ENCODE measurements around the gene CTSA.
A peak's percentile ranks its signal among the peaks of the same experiment; 100 is the strongest.

Gene CTSA

GRCh38 chr20:45890985-45891983 lies at the start of gene CTSA, which contains the start of gene NEURL2:
Gene CTSA, plus strand, starts transcription at chr20:45891335. Its CDS starts 234 bp downstream, at chr20:45891569.
Gene NEURL2, minus strand, starts transcription at chr20:45891208. Its CDS starts 217 bp downstream, at chr20:45890991.
- Mint-ChIP-seq H3K9me3 (no peaks in the 10 kb centered on the region), H3K4me1 (peaks cover 41% of the 10 kb centered on the region), H3K36me3 (peaks cover 57% of the 10 kb centered on the region), H3K27ac (peak within 1 kb of the TSS; percentile 94), H3K4me3 (peak within 1 kb of the TSS; percentile 89)
- ATAC-seq (peak; percentile 82), DNase-seq (ENCODE audit: low spot score in 2 of 2) (peak; percentile 73 to 93)

GRCh38 chr20:45841407-45842129 lies 49.6 kb upstream of the CTSA start:
- no peak for ATAC-seq
- no peaks in the 10 kb centered on the region for H3K9me3 Mint-ChIP-seq
- peaks cover 38% of the 10 kb centered on the region for H3K36me3 Mint-ChIP-seq
- peaks cover 5% of the 10 kb centered on the region for H3K4me1 Mint-ChIP-seq
- peak overlapping the region; percentile 60 for H3K27ac Mint-ChIP-seq
- H3K4me3 Mint-ChIP-seq = no peak overlapping the region
- DNase-seq (ENCODE audit: low spot score in 2 of 2) = no peak

GRCh38 chr20:45842169-45842812 lies 48.8 kb upstream of the CTSA start:
- no peak overlapping the region for H3K27ac Mint-ChIP-seq
- no peak for ATAC-seq

GRCh38 chr20:45843506-45843905 lies 47.6 kb upstream of the CTSA start:
- peaks cover 5% of the 10 kb centered on the region for H3K4me1 Mint-ChIP-seq
- DNase-seq (ENCODE audit: low spot score in 2 of 2) (no peak), ATAC-seq (no peak)
- no peak overlapping the region for H3K4me3 Mint-ChIP-seq
- peak overlapping the region; percentile 80 for H3K27ac Mint-ChIP-seq
- peaks cover 53% of the 10 kb centered on the region for H3K36me3 Mint-ChIP-seq
- no peaks in the 10 kb centered on the region for H3K9me3 Mint-ChIP-seq

More at GRCh38 chr20:45842169-45842812, 48.8 kb upstream of the CTSA start:
- peaks cover 5% of the 10 kb centered on the region for H3K4me1 Mint-ChIP-seq
- DNase-seq (ENCODE audit: low spot score in 2 of 2) = no peak
- H3K36me3 Mint-ChIP-seq = peaks cover 44% of the 10 kb centered on the region
- H3K9me3 Mint-ChIP-seq = no peaks in the 10 kb centered on the region
- no peak overlapping the region for H3K4me3 Mint-ChIP-seq

GRCh38 chr20:45845452-45845851 lies 45.7 kb upstream of the CTSA start:
- Mint-ChIP-seq H3K4me3 (no peak overlapping the region), H3K27ac (no peak overlapping the region), H3K4me1 (peaks cover 10% of the 10 kb centered on the region), H3K36me3 (peaks cover 61% of the 10 kb centered on the region), H3K9me3 (no peaks in the 10 kb centered on the region)
- DNase-seq (ENCODE audit: low spot score in 2 of 2) (no peak), ATAC-seq (no peak)

GRCh38 chr20:45848421-45848820 lies 42.7 kb upstream of the CTSA start:
- H3K9me3 Mint-ChIP-seq = no peaks in the 10 kb centered on the region
- ATAC-seq = no peak
- no peak overlapping the region for H3K27ac Mint-ChIP-seq
- H3K4me1 Mint-ChIP-seq = peaks cover 8% of the 10 kb centered on the region
- H3K4me3 Mint-ChIP-seq = no peak overlapping the region
- H3K36me3 Mint-ChIP-seq = peaks cover 68% of the 10 kb centered on the region
- DNase-seq (ENCODE audit: low spot score in 2 of 2) = no peak

- peaks cover 69% of the 10 kb centered on the region for H3K36me3 Mint-ChIP-seq
- no peaks in the 10 kb centered on the region for H3K9me3 Mint-ChIP-seq
- peaks cover 6% of the 10 kb centered on the region for H3K4me1 Mint-ChIP-seq
- DNase-seq (ENCODE audit: low spot score in 2 of 2) (no peak), ATAC-seq (no peak)
- H3K27ac Mint-ChIP-seq = no peak overlapping the region
- H3K4me3 Mint-ChIP-seq = no peak overlapping the region
These were observed 42.1 kb upstream of the CTSA start for GRCh38 chr20:45848969-45849582.

- Mint-ChIP-seq H3K36me3 (peaks cover 57% of the 10 kb centered on the region), H3K4me1 (peaks cover 6% of the 10 kb centered on the region), H3K4me3 (no peak overlapping the region), H3K9me3 (no peaks in the 10 kb centered on the region), H3K27ac (peak overlapping the region; percentile 48)
- no peak for ATAC-seq
- DNase-seq (ENCODE audit: low spot score in 2 of 2) = no peak
These were observed 40.9 kb upstream of the CTSA start for GRCh38 chr20:45850238-45850637.

GRCh38 chr20:45850926-45851325 lies 40.2 kb upstream of the CTSA start:
- H3K27ac Mint-ChIP-seq = peak overlapping the region; percentile 48
- no peaks in the 10 kb centered on the region for H3K9me3 Mint-ChIP-seq
- ATAC-seq (no peak), DNase-seq (ENCODE audit: low spot score in 2 of 2) (no peak)
- peaks cover 7% of the 10 kb centered on the region for H3K4me1 Mint-ChIP-seq
- peaks cover 50% of the 10 kb centered on the region for H3K36me3 Mint-ChIP-seq
- H3K4me3 Mint-ChIP-seq = no peak overlapping the region

- no peaks in the 10 kb centered on the region for H3K9me3 Mint-ChIP-seq
- ATAC-seq (no peak), DNase-seq (ENCODE audit: low spot score in 2 of 2) (no peak)
- no peak overlapping the region for H3K4me3 Mint-ChIP-seq
- H3K27ac Mint-ChIP-seq = no peak overlapping the region
- H3K4me1 Mint-ChIP-seq = peaks cover 13% of the 10 kb centered on the region
- H3K36me3 Mint-ChIP-seq = peaks cover 44% of the 10 kb centered on the region
These were observed 39.6 kb upstream of the CTSA start for GRCh38 chr20:45851501-45851900.

GRCh38 chr20:45852326-45852725 lies 38.8 kb upstream of the CTSA start:
- ATAC-seq = no peak
- DNase-seq (ENCODE audit: low spot score in 2 of 2) = no peak
- H3K27ac Mint-ChIP-seq = no peak overlapping the region
- no peak overlapping the region for H3K4me3 Mint-ChIP-seq
- H3K36me3 Mint-ChIP-seq = peaks cover 37% of the 10 kb centered on the region
- no peaks in the 10 kb centered on the region for H3K9me3 Mint-ChIP-seq
- peaks cover 14% of the 10 kb centered on the region for H3K4me1 Mint-ChIP-seq

- Mint-ChIP-seq H3K9me3 (no peaks in the 10 kb centered on the region), H3K4me3 (no peak overlapping the region), H3K36me3 (peaks cover 29% of the 10 kb centered on the region), H3K27ac (no peak overlapping the region), H3K4me1 (peaks cover 26% of the 10 kb centered on the region)
- ATAC-seq = no peak
- DNase-seq (ENCODE audit: low spot score in 2 of 2) = no peak
These were observed 37.7 kb upstream of the CTSA start for GRCh38 chr20:45853484-45853883.

GRCh38 chr20:45857114-45857881 lies 33.8 kb upstream of the CTSA start, which contains the start of the genes ACOT8 and ZSWIM3:
Gene ACOT8, minus strand, starts transcription at chr20:45857392. Its CDS starts 77 bp downstream, at chr20:45857315.
Gene ZSWIM3, plus strand, starts transcription at chr20:45857614. Its CDS starts 212 bp downstream, at chr20:45857826.
- H3K27ac Mint-ChIP-seq = peak within 1 kb of the TSS; percentile 97

GRCh38 chr20:45857882-45858216 lies 33.3 kb upstream of the CTSA start:
- H3K9me3 Mint-ChIP-seq = no peaks in the 10 kb centered on the region
- DNase-seq (ENCODE audit: low spot score in 2 of 2) (no peak), ATAC-seq (peak; percentile 57)
- peak overlapping the region; percentile 98 for H3K4me3 Mint-ChIP-seq
- H3K36me3 Mint-ChIP-seq = peaks cover 10% of the 10 kb centered on the region
- H3K4me1 Mint-ChIP-seq = peaks cover 36% of the 10 kb centered on the region
- peak overlapping the region; percentile 97 for H3K27ac Mint-ChIP-seq

More at GRCh38 chr20:45857114-45857881, 33.8 kb upstream of the CTSA start, which contains the start of the genes ACOT8 and ZSWIM3:
- H3K4me1 Mint-ChIP-seq = peaks cover 36% of the 10 kb centered on the region
- DNase-seq (ENCODE audit: low spot score in 2 of 2) (peak; percentile 83 to 94), ATAC-seq (peak; percentile 98)
- H3K36me3 Mint-ChIP-seq = peaks cover 15% of the 10 kb centered on the region
- no peaks in the 10 kb centered on the region for H3K9me3 Mint-ChIP-seq
- peak within 1 kb of the TSS; percentile 98 for H3K4me3 Mint-ChIP-seq
